ENCODE data around the gene TEKT3. TPM values are rescaled to one million over a fixed set of nuclear protein-coding genes. Genes with fewer than 3 reads are reported as not detected.

The TEKT3 gene
- total and polyA plus RNA-seq, 9 of the 15 experiments (the other 6 are each of a cell fraction or from before 2014, with no cell fraction given) = not detected

- no TSS peak for BruUV-seq (replicated peaks)
- Histone ChIP-seq H3K4me2 (ENCODE audit: insufficient read depth, low read length) (no peak overlapping the region), H3K27ac (ENCODE audit: extremely low read depth, low read depth, low read length) (no peak overlapping the region), H3K9me3 (replicated peaks; ENCODE audit: control insufficient read depth, insufficient read depth, low read depth, low read length) (no peaks in the 10 kb centered on the region; the same call in 1 of the 2 replicates), H3K79me2 (ENCODE audit: control insufficient read depth, insufficient read depth, low read length) (no peaks in the 10 kb centered on the region), H2AFZ (ENCODE audit: low read depth, low read length) (no peak overlapping the region), H3K4me3 (no peak overlapping the region), H3K4me1 (replicated peaks in 1 of 2; ENCODE audit: control insufficient read depth in 2 of 2, insufficient read depth in 2 of 2, low read length in 2 of 2) (no peaks in the 10 kb centered on the region), H3K27me3 (ENCODE audit: control insufficient read depth in 2 of 2, insufficient read depth in 2 of 2, low read length in 2 of 2) (peaks cover 0 to 4% of the 10 kb centered on the region in 2 experiments; a peak in 3 of 5 replicates), H3K9ac (ENCODE audit: insufficient read depth in 1 of 2, low read depth in 2 of 2, low read length in 2 of 2) (no peak overlapping the region), H4K20me1 (replicated peaks; ENCODE audit: control insufficient read depth, insufficient read depth, low read length) (no peaks in the 10 kb centered on the region), H3K36me3 (ENCODE audit: control insufficient read depth, insufficient read depth, low read length) (no peaks in the 10 kb centered on the region), H3K9me1 (ENCODE audit: control insufficient read depth, insufficient read depth, low read length) (no peaks in the 10 kb centered on the region)
- in situ Hi-C loops (cut with MboI) (no loop called here), intact Hi-C loops (cut with micrococcal nuclease) (no loop called here)
- ChIA-PET POLR2A (no interaction called here), CTCF (ENCODE audit: low intra/inter-chr PET ratio) (no interaction called here)
- 4% methylated on average over 6 of the region's 6 CpGs for WGBS (ENCODE audit: insufficient coverage, low coverage, missing lambda C conversion rate)
- no peak for ATAC-seq
- TF ChIP-seq CBX3 (IDR thresholded peaks at IDR 0.05; ENCODE audit: borderline replicate concordance in 1 of 2, low read length in 2 of 2) = no peak
- TF ChIP-seq CREBBP (IDR thresholded peaks at IDR 0.05; ENCODE audit: low read depth, low read length) = no peak
- no peak for TF ChIP-seq CBFB (CRISPR knock-in tag; IDR thresholded peaks at IDR 0.05)
- TF ChIP-seq MED1 (CRISPR knock-in tag; IDR thresholded peaks at IDR 0.05; ENCODE audit: borderline replicate concordance) = no peak
- TF ChIP-seq ZNF436 (CRISPR knock-in tag; IDR thresholded peaks at IDR 0.05) = no peak
- TF ChIP-seq, protein P1, sequence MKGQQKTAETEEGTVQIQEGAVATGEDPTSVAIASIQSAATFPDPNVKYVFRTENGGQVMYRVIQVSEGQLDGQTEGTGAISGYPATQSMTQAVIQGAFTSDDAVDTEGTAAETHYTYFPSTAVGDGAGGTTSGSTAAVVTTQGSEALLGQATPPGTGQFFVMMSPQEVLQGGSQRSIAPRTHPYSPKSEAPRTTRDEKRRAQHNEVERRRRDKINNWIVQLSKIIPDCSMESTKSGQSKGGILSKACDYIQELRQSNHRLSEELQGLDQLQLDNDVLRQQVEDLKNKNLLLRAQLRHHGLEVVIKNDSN (CRISPR knock-in tag; IDR thresholded peaks at IDR 0.05) = no peak
- no peak for TF ChIP-seq CXXC5 (CRISPR knock-in tag; IDR thresholded peaks at IDR 0.05)
- TF ChIP-seq HDAC1 (IDR thresholded peaks at IDR 0.05) = no peak
- no peak for TF ChIP-seq ZNF316 (IDR thresholded peaks at IDR 0.05)
- no peak for TF ChIP-seq NR2C1 (IDR thresholded peaks at IDR 0.05)
- no peak for TF ChIP-seq NR2C1 (tag; IDR thresholded peaks at IDR 0.05)
- no peak for TF ChIP-seq CREB1 (IDR thresholded peaks at IDR 0.05)
- TF ChIP-seq CREB1 (CRISPR knock-in tag; IDR thresholded peaks at IDR 0.05) = no peak
- no peak for TF ChIP-seq SP1 (CRISPR knock-in tag; IDR thresholded peaks at IDR 0.05)
- TF ChIP-seq ZNF134 (CRISPR knock-in tag; conservative IDR thresholded peaks at IDR 0.05) = no peak
- TF ChIP-seq SRSF1 (IDR thresholded peaks at IDR 0.05; ENCODE audit: low read depth, low read length) = no peak
- FAIRE-seq = no peak
- DNase-seq (ENCODE audit: extremely low read depth in 1 of 4, low spot score in 3 of 4) = no peak
Measured at GRCh38 chr17:15332338-15332737, 9.1 kb downstream of the TEKT3 start.

Measured in K562 (cell line).